Progenitor cell of endocrine pancreas (in vitro differentiated cells): ENCODE data around the gene PPDPF. TPM values are rescaled to one million over a fixed set of nuclear protein-coding genes. Genes with fewer than 3 reads are reported as not detected.
"Not testable (repeated sequence)": the region's sequence is repeated elsewhere in the genome, so short reads cannot be mapped to it uniquely, and the experiment has no call there.

Experiments
- DNase-seq: peaks from one replicate; pipeline ENCODE4 v3.0.0; 2021; ENCODE audit warnings: low spot score; ENCODE audit not compliant: unreplicated experiment
- H3K27ac Mint-ChIP-seq: 2 replicates; pipeline ENCODE4 v1.8.0; 2021; ENCODE audit warnings: mild to moderate bottlenecking, moderate library complexity, mixed read lengths
- H3K27me3 Mint-ChIP-seq: 2 replicates; pipeline ENCODE4 v1.8.0; 2021; ENCODE audit warnings: mixed read lengths
- H3K36me3 Mint-ChIP-seq: 2 replicates; pipeline ENCODE4 v1.8.0; 2022; ENCODE audit warnings: mixed read lengths; ENCODE audit not compliant: insufficient read depth
- H3K4me1 Mint-ChIP-seq: 2 replicates; pipeline ENCODE4 v1.8.0; 2021; ENCODE audit warnings: low read depth, mixed read lengths
- H3K4me3 Mint-ChIP-seq: 2 replicates; pipeline ENCODE4 v1.8.0; 2021; ENCODE audit warnings: low read depth, mild to moderate bottlenecking, moderate library complexity, mixed read lengths
- H3K9me3 Mint-ChIP-seq: 2 replicates; pipeline ENCODE4 v1.8.0; 2021; ENCODE audit warnings: low read depth, mixed read lengths
- total RNA-seq: library from RNA; stranded (reverse); gene quantifications from 2 replicates; pipeline ENCODE4 v1.2.1, GENCODE V29; 2021
- TF ChIP-seq, protein P1 (sequence below): fragments of 200-600 bp; sonication (generic); IDR thresholded peaks from one replicate; pipeline ENCODE4 v1.5.0; 2021; ENCODE audit warnings: antibody characterized with exemption, mild to moderate bottlenecking; ENCODE audit not compliant: unreplicated experiment

Gene PPDPF
- total RNA-seq, 1 donor from 2014 or later: 374 TPM

DNA sequence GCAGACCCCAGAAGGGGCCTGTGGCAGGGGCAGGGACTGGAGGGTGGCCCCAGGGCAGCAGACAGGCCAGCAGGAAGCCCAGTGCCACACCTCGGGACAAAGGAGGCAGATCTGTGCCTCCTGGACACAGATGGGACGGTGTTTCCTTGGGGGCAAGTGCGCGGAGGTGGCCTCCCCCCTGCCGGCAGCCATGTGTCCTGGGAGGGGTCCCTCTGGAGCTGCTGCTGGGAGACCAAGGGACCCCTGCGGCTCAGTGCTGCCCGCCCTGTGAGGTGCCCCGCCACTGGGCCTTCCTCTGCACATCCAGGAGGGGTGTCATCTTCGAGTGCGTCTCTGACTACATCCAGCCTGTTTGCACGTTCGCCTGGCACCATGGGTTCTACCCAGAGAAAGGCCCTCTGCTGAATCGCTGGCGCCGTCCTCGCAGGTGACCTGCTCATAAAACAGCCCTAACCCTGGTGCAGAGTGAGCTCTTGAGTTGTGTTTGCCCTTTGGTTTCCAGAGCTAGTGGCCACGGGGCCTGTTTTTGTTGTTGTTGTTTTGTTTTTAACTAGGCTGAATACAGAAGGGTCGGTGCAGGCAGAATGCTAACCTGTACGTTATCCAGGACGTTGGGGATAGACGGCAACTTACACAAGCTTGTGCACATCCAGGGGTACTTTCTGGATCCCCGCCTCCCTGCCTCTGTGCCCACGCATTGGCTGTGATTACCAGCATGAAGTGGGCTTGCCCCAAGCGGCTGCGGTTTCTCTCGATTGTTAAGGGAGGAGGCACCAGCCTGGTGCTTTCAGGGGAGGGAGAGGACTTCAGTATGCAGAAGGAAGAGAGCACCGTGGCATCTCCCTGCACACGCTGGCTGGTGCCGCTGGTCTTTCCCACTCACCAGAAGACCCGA lies 46.8 kb upstream of the PPDPF start:
- H3K27me3 Mint-ChIP-seq: peaks cover 47% of the 10 kb centered on the region
- H3K4me1 Mint-ChIP-seq: no peaks in the 10 kb centered on the region
- no peak for DNase-seq
- no peaks in the 10 kb centered on the region for H3K36me3 Mint-ChIP-seq
- TF ChIP-seq, protein P1, sequence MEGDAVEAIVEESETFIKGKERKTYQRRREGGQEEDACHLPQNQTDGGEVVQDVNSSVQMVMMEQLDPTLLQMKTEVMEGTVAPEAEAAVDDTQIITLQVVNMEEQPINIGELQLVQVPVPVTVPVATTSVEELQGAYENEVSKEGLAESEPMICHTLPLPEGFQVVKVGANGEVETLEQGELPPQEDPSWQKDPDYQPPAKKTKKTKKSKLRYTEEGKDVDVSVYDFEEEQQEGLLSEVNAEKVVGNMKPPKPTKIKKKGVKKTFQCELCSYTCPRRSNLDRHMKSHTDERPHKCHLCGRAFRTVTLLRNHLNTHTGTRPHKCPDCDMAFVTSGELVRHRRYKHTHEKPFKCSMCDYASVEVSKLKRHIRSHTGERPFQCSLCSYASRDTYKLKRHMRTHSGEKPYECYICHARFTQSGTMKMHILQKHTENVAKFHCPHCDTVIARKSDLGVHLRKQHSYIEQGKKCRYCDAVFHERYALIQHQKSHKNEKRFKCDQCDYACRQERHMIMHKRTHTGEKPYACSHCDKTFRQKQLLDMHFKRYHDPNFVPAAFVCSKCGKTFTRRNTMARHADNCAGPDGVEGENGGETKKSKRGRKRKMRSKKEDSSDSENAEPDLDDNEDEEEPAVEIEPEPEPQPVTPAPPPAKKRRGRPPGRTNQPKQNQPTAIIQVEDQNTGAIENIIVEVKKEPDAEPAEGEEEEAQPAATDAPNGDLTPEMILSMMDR: no peak
- no peaks in the 10 kb centered on the region for H3K9me3 Mint-ChIP-seq
- no peak overlapping the region for H3K27ac Mint-ChIP-seq
- no peak overlapping the region for H3K4me3 Mint-ChIP-seq

DNA sequence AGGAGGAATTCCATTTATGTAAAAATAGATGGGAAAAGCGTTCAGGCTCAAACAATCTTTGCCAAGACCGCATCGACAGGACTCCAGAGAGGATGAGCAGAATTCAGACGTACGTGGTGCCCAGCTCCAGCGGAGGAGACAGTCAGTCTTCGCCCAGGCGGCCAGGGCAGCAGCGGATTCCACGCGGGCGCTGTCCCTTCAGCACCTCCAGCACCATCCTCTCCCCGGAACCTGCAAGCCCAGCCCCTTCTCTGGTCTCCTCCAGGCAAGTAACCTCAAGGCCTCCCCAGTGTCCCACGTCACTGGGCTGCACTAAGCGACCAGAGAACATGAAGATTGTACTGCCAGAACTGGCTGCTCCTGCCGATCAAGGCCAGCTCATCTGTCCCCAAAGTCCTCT lies 45.4 kb upstream of the PPDPF start:
- Mint-ChIP-seq H3K27ac (no peak overlapping the region), H3K27me3 (peaks cover 47% of the 10 kb centered on the region), H3K36me3 (no peaks in the 10 kb centered on the region), H3K4me1 (no peaks in the 10 kb centered on the region), H3K4me3 (no peak overlapping the region), H3K9me3 (no peaks in the 10 kb centered on the region)
- TF ChIP-seq, protein P1: no peak
- DNase-seq: peak; percentile 47

DNA sequence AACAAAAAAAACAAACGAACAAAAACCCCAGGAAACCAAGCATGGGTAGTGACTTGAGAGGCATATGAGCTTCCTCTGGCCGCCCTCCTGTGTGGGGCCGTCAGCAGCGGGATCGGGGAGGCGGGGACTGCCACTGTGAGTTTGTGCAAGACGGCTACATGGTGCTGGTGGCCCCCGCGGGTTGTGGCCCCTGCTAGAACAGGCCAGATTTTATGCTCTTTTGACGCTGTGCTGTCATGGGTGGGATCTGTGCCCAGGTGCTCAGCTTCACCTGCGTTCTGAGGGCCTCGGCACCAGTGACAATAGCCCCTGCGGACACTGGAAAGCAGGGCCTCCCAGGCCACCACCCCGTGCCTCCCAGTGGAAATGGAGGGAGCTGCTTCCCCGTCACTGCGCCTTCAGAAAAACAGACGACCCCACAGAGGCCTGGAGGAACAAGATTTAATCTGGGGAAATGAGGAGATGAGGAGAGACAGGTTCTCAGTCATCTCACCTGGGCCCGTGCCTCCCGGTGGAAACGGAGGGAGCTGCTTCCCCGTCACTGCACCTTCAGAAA lies 43.4 kb upstream of the PPDPF start:
- Mint-ChIP-seq H3K27ac (no peak overlapping the region), H3K36me3 (no peaks in the 10 kb centered on the region), H3K27me3 (peaks cover 48% of the 10 kb centered on the region), H3K9me3 (no peaks in the 10 kb centered on the region), H3K4me1 (no peaks in the 10 kb centered on the region), H3K4me3 (no peak overlapping the region)
- no peak for DNase-seq
- TF ChIP-seq, protein P1: no peak

DNA sequence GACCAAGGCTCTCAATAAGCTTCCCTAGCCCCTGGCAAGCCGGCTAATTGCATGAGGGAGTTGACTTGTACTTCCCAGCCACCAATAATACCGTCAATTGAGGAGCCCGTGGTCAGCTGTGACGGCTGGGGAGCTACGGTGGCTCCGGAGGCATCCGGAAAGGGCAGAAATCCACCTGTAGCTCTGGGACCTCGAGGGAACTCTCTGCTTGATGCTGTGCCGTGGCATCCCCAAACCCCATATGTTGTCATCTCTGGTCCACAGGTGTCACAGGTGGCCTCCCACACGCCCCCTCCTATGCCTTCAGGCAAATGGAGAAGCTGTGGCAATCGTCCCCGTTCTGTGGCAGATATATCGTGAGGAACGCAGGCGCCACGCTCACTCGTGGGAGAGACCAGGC lies 42.6 kb upstream of the PPDPF start:
- Mint-ChIP-seq H3K27ac (no peak overlapping the region), H3K4me3 (no peak overlapping the region), H3K9me3 (no peaks in the 10 kb centered on the region), H3K36me3 (no peaks in the 10 kb centered on the region), H3K4me1 (no peaks in the 10 kb centered on the region), H3K27me3 (peaks cover 55% of the 10 kb centered on the region)
- TF ChIP-seq, protein P1: no peak
- DNase-seq: no peak

DNA sequence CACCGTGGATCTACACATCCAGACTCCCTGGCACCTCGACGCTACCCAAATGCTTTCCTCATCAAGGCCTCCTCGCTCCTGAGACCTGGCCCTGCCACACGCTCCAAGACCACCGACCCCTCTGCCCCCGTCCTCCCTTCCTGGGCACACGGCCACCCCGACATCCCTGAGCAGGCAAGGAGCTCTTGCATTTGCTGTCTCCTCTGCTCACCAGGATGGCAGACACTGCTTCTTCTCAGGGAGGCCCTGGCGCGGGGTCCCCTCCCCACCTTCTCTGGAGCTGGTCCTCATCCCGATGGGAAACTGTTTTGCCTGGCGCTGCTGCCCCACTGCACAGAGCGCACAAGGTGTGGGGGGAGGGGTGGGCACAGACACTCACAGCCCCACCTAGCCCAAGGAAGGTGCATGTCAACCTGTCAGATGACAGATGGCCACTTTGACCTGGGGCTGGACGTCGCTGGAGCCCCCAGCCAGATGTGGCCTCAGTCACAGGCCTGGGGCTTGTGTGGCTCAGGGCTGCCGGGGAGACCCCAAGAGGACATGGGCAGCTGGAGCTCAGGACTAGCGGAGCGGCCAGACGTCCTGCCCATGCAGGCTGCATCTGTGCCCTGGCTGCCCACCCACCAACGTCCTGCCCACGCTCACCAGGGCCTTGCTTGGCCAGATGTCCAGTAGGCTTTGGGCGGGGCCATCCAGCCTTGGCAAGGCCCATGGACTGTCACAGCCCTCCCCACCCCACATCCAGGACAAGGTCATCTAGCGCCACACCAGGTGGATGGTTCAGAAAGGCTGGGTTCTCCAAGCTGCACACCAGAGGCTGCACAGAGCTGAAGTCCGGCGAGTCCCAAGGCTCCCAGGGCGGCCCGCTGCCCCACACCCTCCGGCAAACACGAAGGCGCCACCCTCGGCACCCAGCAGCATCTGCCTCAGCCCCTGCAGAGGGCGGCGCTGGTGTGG lies 41.9 kb upstream of the PPDPF start:
- Mint-ChIP-seq H3K27me3 (peaks cover 56% of the 10 kb centered on the region), H3K36me3 (no peaks in the 10 kb centered on the region), H3K27ac (no peak overlapping the region), H3K4me3 (no peak overlapping the region), H3K9me3 (no peaks in the 10 kb centered on the region), H3K4me1 (no peaks in the 10 kb centered on the region)
- TF ChIP-seq, protein P1: no peak
- no peak for DNase-seq

DNA sequence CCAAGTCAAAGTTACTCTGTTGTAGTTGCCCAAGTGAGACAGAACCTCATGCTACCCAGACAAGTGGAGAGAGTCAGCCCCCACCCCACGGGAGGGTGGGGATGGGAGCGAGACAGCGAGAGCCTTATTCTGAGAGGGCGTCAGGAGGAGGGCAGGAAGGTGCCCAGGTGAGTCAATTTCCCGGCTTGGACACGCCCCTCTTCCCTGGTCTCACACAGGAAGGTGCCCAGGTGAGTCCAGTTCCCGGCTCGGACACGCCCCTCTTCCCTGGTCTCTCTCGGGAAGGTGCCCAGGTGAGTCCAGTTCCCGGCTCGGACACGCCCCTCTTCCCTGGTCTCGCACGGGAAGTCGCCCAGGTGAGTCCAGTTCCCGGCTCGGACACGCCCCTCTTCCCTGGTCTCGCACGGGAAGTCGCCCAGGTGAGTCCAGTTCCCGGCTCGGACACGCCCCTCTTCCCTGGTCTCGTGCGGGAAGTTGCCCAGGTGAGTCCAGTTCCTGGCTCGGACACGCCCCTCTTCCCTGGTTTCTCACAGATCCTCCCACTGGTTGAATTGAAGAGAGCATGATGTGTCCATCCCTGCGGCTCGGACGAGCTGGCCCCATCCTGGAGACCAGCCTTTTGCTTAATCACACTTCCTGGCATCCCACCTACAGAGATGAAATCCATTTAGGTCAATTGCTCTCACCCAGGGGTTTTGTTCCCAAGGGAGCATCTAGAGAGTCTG lies 40.7 kb upstream of the PPDPF start:
- not testable (repeated sequence) for DNase-seq, H3K36me3 Mint-ChIP-seq, H3K9me3 Mint-ChIP-seq, H3K4me3 Mint-ChIP-seq, H3K27ac Mint-ChIP-seq, H3K4me1 Mint-ChIP-seq
- H3K27me3 Mint-ChIP-seq: peaks cover 48% of the 10 kb centered on the region
